ENCODE measurements around the gene ACLY. TPM values are rescaled to one million over a fixed set of nuclear protein-coding genes. Genes with fewer than 3 reads are reported as not detected.

Gene ACLY
- total RNA-seq, 4 donors from 2014 or later, result 40.8 to 84.0 (median 61.6) TPM

DNA sequence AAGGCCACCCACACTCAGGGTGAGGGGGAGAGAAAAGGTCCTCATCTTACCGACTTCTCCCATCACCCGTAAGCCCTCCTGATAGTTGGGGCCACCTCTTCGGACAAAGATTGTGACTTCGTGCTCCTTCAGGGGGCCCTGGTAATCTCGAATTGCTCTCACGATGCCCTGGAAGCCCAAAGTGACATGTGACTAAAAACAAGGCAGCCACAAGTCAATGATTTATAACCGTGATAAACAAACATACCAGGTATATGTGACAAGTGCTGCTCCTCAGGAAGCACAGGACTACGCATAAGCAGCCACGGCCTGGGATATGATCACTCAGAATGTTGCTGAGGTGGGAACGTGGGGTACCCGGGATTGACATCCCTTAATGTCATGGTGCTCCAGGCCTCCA is 17.1 kb downstream of the ACLY start:
- Histone ChIP-seq H3K36me3 (peaks cover 0 to 99% of the 10 kb centered on the region in 2 donors), H3K4me3 (no peak overlapping the region), H3K27me3 (no peaks in the 10 kb centered on the region), H3K4me1 (no peaks in the 10 kb centered on the region), H3K27ac (no peak overlapping the region), H3K9me3 (no peaks in the 10 kb centered on the region)
- TF ChIP-seq, protein P1, sequence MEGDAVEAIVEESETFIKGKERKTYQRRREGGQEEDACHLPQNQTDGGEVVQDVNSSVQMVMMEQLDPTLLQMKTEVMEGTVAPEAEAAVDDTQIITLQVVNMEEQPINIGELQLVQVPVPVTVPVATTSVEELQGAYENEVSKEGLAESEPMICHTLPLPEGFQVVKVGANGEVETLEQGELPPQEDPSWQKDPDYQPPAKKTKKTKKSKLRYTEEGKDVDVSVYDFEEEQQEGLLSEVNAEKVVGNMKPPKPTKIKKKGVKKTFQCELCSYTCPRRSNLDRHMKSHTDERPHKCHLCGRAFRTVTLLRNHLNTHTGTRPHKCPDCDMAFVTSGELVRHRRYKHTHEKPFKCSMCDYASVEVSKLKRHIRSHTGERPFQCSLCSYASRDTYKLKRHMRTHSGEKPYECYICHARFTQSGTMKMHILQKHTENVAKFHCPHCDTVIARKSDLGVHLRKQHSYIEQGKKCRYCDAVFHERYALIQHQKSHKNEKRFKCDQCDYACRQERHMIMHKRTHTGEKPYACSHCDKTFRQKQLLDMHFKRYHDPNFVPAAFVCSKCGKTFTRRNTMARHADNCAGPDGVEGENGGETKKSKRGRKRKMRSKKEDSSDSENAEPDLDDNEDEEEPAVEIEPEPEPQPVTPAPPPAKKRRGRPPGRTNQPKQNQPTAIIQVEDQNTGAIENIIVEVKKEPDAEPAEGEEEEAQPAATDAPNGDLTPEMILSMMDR (IDR thresholded peaks at IDR 0.05), result no peak
- 84 to 97% methylated on average over 6 to 8 of the region's 11 CpGs for WGBS, 2 donors (ENCODE audit: low coverage in 1 of 2)
- ATAC-seq, result no peak

DNA sequence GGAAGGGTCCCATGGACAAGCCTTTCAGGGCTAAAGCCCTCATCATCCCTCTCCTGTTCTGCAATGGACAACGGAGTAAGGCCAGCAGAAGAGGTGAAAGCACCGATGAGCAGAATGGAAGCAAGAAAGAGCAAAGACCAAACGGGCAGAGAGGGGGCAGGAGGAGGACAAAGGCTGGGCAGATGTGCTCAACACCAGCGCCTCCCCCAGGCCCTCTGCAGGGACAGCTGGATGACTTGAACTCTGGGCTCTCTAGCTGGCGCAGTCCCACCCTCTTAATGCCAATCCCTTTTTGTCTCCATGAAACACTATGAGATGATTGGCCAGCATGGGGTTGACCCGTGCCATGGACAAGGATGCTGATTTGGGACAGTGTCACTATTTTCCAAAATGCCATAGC is 22.0 kb downstream of the ACLY start:
- Histone ChIP-seq H3K4me1 (peaks cover 0 to 21% (median 4%) of the 10 kb centered on the region in 3 donors), H3K36me3 (peaks cover 0 to 99% of the 10 kb centered on the region in 2 donors), H3K4me3 (no peak overlapping the region), H3K27me3 (no peaks in the 10 kb centered on the region), H3K27ac (no peak overlapping the region), H3K9me3 (no peaks in the 10 kb centered on the region)
- ATAC-seq, result no peak
- TF ChIP-seq EP300 (IDR thresholded peaks at IDR 0.05), result no peak
- TF ChIP-seq, protein P1 (IDR thresholded peaks at IDR 0.05), result no peak
- no peak for TF ChIP-seq POLR2A (IDR thresholded peaks at IDR 0.05)
- no peak for TF ChIP-seq POLR2AphosphoS5 (IDR thresholded peaks at IDR 0.05)
- 78% methylated on average over 4 of the region's 6 CpGs; no CpG with 5 or more reads in 1 of the 2 donors for WGBS, 2 donors (ENCODE audit: low coverage in 1 of 2)

GRCh38 chr17:41895617-41896016 is 23.1 kb downstream of the ACLY start:
- Histone ChIP-seq H3K4me1 (peaks cover 0 to 21% (median 4%) of the 10 kb centered on the region in 3 donors), H3K4me3 (no peak overlapping the region), H3K27me3 (no peaks in the 10 kb centered on the region), H3K9me3 (no peaks in the 10 kb centered on the region), H3K27ac (peak overlapping the region; percentile 30 to 76 (median 74)), H3K36me3 (peaks cover 0 to 99% of the 10 kb centered on the region in 2 donors)
- 13 to 33% methylated on average over 3 to 5 of the region's 5 CpGs for WGBS, 2 donors (ENCODE audit: low coverage in 1 of 2)
- peak; percentile 79 for ATAC-seq
- TF ChIP-seq EP300 (IDR thresholded peaks at IDR 0.05) (no peak), POLR2A (IDR thresholded peaks at IDR 0.05) (no peak), POLR2AphosphoS5 (IDR thresholded peaks at IDR 0.05) (peak; percentile 34)
- TF ChIP-seq, protein P1 (IDR thresholded peaks at IDR 0.05), result no peak

DNA sequence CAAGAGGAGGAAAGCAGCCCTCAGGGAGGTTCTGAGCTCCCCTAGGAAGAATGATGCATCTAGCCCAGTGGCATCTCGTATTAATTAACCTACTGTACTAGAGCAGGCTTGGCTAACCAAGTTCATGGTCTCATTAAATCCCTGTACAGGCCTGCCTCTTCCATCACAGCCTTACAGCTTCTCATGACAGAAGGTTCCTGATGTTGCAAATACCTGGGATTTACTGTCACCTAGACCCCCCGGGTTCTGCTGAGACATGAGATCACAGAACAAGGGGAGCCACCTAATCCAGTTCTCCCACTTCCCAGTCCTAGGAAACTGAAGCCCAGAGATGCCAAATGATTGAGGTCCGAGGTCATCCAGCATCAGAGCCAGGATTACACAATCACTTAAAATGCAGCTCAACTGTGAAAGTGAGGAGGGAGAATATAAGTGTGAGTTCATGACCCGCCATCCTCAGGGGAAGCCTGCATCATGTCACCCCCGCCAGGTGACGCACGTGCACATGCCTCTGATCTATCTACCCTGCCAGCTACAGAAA is 23.9 kb downstream of the ACLY start:
- H3K27ac ChIP-seq, result peak overlapping the region in 3 of 4 donors; percentile 74 to 76 (median 75)
- peaks cover 0 to 21% (median 4%) of the 10 kb centered on the region in 3 donors for H3K4me1 ChIP-seq
- TF ChIP-seq, protein P1 (IDR thresholded peaks at IDR 0.05), result no peak
- TF ChIP-seq POLR2AphosphoS5 (IDR thresholded peaks at IDR 0.05), result peak; percentile 67
- no peak for TF ChIP-seq EP300 (IDR thresholded peaks at IDR 0.05)
- TF ChIP-seq POLR2A (IDR thresholded peaks at IDR 0.05), result no peak
- peak; percentile 84 for ATAC-seq
- H3K27me3 ChIP-seq, result no peaks in the 10 kb centered on the region
- no peaks in the 10 kb centered on the region for H3K9me3 ChIP-seq
- 27 to 47% methylated on average over 5 of the region's 7 CpGs for WGBS, 2 donors (ENCODE audit: low coverage in 1 of 2)
- H3K4me3 ChIP-seq, result no peak overlapping the region
- peaks cover 0 to 100% of the 10 kb centered on the region in 2 donors for H3K36me3 ChIP-seq

- Histone ChIP-seq H3K27ac (no peak overlapping the region), H3K27me3 (no peaks in the 10 kb centered on the region), H3K36me3 (peaks cover 0 to 100% of the 10 kb centered on the region in 2 donors), H3K4me1 (peaks cover 0 to 21% (median 4%) of the 10 kb centered on the region in 3 donors), H3K4me3 (no peak overlapping the region), H3K9me3 (no peaks in the 10 kb centered on the region)
- TF ChIP-seq EP300 (IDR thresholded peaks at IDR 0.05) (no peak), POLR2AphosphoS5 (IDR thresholded peaks at IDR 0.05) (no peak), POLR2A (IDR thresholded peaks at IDR 0.05) (no peak)
- TF ChIP-seq, protein P1 (IDR thresholded peaks at IDR 0.05), result no peak
- WGBS, 2 donors (ENCODE audit: low coverage in 1 of 2), result 78 to 86% methylated on average over 3 of the region's 3 CpGs
- no peak for ATAC-seq
These were observed 25.4 kb downstream of the ACLY start for GRCh38 chr17:41893384-41893783.
